ENCODE data around the gene AGO4. TPM values are rescaled to one million over a fixed set of nuclear protein-coding genes. Genes with fewer than 3 reads are reported as not detected.

The AGO4 gene
- polyA plus RNA-seq, 1 donor (not counting 4 experiments of a cell fraction or from before 2014, with no cell fraction given), result 5.2 TPM

DNA sequence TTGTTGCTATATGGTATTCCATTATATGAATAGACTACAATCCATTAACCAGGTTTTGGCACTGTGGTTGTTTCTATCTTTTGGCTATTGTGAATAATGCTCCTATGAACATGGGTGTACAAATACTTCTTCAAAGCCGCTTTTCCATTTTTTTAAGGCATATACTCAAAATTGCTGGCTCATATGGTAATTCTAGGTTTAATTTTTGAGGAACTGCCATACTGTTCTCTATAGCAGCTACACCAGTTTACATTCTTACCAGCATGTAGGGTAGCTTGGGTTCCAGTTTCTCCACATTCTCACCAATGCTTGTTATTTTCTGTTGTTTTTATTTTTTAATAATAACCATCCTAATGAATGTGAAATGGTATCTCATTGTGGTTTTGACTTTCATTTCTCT, 55.3 kb downstream of the AGO4 start:
- dilution Hi-C loops (cut with MboI; ENCODE audit: extremely low pct_ligation_motif_present, low sequenced_read_pairs), result no loop called here
- H3K9me3 ChIP-seq (ENCODE audit: control insufficient read depth, low read depth, low read length), result no peaks in the 10 kb centered on the region
- H3K36me3 ChIP-seq (ENCODE audit: control insufficient read depth in 2 of 2, extremely low read depth in 1 of 2, insufficient read depth in 2 of 2, low read length in 2 of 2), result no peaks in the 10 kb centered on the region
- FAIRE-seq (no peak), DNase-seq (ENCODE audit: low read depth, low spot score) (no peak)
- no peak overlapping the region for H3K27ac ChIP-seq (ENCODE audit: control insufficient read depth, insufficient read depth, low read length)
- no peaks in the 10 kb centered on the region for H3K4me1 ChIP-seq (ENCODE audit: control insufficient read depth, extremely low read depth, insufficient read depth, low read length)
- H3K9ac ChIP-seq (ENCODE audit: control insufficient read depth, extremely low read depth, insufficient read depth, low read length), result no peak overlapping the region
- no peaks in the 10 kb centered on the region for H4K20me1 ChIP-seq (ENCODE audit: control insufficient read depth, extremely low read depth, insufficient read depth, low read length)
- no peaks in the 10 kb centered on the region for H3K27me3 ChIP-seq (ENCODE audit: control insufficient read depth, extremely low read depth, insufficient read depth, low read length)
- H2AFZ ChIP-seq (ENCODE audit: control insufficient read depth, low read length), result no peak overlapping the region
- no peak for TF ChIP-seq EZH2 (IDR thresholded peaks at IDR 0.05; ENCODE audit: low read length)
- no peaks in the 10 kb centered on the region for H3K9me1 ChIP-seq (ENCODE audit: control insufficient read depth, extremely low read depth, insufficient read depth, low read length)
- no peaks in the 10 kb centered on the region for H3K79me2 ChIP-seq (ENCODE audit: control insufficient read depth, insufficient read depth, low read length)
- no peak overlapping the region for H3K4me2 ChIP-seq (ENCODE audit: control insufficient read depth, extremely low read depth, insufficient read depth, low read depth, low read length)
- no peak overlapping the region for H3K4me3 ChIP-seq (ENCODE audit: control insufficient read depth in 2 of 3, extremely low read depth in 1 of 3, insufficient read depth in 2 of 3, low read depth in 1 of 3, low read length in 3 of 3)

DNA sequence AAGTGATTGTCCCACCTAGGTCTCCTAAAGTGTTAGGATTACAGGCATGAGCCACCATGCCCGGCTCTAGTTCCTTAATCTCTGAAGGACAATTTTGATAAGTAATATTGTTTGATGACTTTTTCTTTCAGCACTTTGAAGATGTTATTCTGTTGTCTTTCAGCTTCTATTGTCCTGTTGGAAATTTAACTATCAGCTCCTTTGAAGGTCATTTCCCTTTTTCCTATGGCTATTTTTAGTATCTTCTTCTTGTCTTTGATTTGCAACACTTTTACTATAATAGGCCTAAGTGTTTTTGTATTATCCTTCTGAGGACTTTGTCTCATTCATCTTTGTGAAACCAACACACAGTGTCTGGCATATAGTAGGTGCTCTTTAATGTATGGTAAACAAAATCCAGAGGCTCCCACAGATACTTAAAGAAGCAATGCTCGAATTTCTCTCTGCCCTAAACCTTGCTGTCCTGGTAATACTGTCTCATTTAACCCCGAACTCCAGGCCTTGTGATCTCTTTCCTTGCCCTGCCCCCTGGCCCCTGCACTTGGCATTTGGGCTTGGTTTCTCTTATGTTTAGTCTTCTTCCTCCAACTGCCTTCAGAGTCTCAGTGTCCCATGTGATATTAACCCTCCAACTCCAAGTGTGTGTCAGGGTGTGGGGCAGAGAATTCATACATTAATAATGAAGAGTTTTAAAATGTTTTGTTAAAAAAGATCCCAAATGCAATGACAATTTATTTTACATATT, 56.2 kb downstream of the AGO4 start:
- no peak overlapping the region for H3K27ac ChIP-seq (ENCODE audit: control insufficient read depth, insufficient read depth, low read length)
- no peaks in the 10 kb centered on the region for H3K27me3 ChIP-seq (ENCODE audit: control insufficient read depth, extremely low read depth, insufficient read depth, low read length)
- H3K9me3 ChIP-seq (ENCODE audit: control insufficient read depth, low read depth, low read length), result no peaks in the 10 kb centered on the region
- TF ChIP-seq EZH2 (IDR thresholded peaks at IDR 0.05; ENCODE audit: low read length), result no peak
- TF ChIP-seq, protein P1, sequence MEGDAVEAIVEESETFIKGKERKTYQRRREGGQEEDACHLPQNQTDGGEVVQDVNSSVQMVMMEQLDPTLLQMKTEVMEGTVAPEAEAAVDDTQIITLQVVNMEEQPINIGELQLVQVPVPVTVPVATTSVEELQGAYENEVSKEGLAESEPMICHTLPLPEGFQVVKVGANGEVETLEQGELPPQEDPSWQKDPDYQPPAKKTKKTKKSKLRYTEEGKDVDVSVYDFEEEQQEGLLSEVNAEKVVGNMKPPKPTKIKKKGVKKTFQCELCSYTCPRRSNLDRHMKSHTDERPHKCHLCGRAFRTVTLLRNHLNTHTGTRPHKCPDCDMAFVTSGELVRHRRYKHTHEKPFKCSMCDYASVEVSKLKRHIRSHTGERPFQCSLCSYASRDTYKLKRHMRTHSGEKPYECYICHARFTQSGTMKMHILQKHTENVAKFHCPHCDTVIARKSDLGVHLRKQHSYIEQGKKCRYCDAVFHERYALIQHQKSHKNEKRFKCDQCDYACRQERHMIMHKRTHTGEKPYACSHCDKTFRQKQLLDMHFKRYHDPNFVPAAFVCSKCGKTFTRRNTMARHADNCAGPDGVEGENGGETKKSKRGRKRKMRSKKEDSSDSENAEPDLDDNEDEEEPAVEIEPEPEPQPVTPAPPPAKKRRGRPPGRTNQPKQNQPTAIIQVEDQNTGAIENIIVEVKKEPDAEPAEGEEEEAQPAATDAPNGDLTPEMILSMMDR (optimal IDR thresholded peaks at IDR 0.05 in 1 of 3, IDR thresholded peaks at IDR 0.05 in 1 of 3, conservative IDR thresholded peaks at IDR 0.05 in 1 of 3; ENCODE audit: extremely low read depth in 1 of 3, insufficient read depth in 2 of 3, low read length in 3 of 3), result no peak
- H3K4me2 ChIP-seq (ENCODE audit: control insufficient read depth, extremely low read depth, insufficient read depth, low read depth, low read length), result no peak overlapping the region
- dilution Hi-C loops (cut with MboI; ENCODE audit: extremely low pct_ligation_motif_present, low sequenced_read_pairs), result no loop called here
- no peak overlapping the region for H3K9ac ChIP-seq (ENCODE audit: control insufficient read depth, extremely low read depth, insufficient read depth, low read length)
- DNase-seq (ENCODE audit: low read depth, low spot score) (no peak), FAIRE-seq (no peak)
- H3K4me1 ChIP-seq (ENCODE audit: control insufficient read depth, extremely low read depth, insufficient read depth, low read length), result no peaks in the 10 kb centered on the region
- H4K20me1 ChIP-seq (ENCODE audit: control insufficient read depth, extremely low read depth, insufficient read depth, low read length), result no peaks in the 10 kb centered on the region
- no peaks in the 10 kb centered on the region for H3K79me2 ChIP-seq (ENCODE audit: control insufficient read depth, insufficient read depth, low read length)
- no peak overlapping the region for H3K4me3 ChIP-seq (ENCODE audit: control insufficient read depth in 2 of 3, extremely low read depth in 1 of 3, insufficient read depth in 2 of 3, low read depth in 1 of 3, low read length in 3 of 3)
- H3K9me1 ChIP-seq (ENCODE audit: control insufficient read depth, extremely low read depth, insufficient read depth, low read length), result no peaks in the 10 kb centered on the region
- no peaks in the 10 kb centered on the region for H3K36me3 ChIP-seq (ENCODE audit: control insufficient read depth in 2 of 2, extremely low read depth in 1 of 2, insufficient read depth in 2 of 2, low read length in 2 of 2)
- no peak overlapping the region for H2AFZ ChIP-seq (ENCODE audit: control insufficient read depth, low read length)

DNA sequence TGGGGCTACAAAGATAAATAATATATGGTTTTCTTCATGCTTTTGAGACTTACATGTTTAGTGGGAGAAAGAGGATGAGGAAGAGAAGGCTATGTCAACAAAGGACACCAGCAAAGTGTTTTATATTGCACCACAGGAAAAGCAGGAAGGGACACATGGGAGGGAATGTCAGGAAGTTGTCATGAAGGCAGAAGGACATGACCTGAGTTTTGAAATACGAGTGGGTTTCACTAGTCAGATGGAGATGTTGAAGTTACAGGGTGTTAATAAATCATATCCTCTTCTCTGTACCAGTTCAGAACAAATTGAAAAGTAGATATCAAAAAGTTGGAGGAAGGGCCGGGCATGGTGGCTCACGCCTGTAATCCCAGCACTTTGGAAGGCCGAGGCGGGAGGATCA, 57.0 kb downstream of the AGO4 start:
- no peak overlapping the region for H3K9ac ChIP-seq (ENCODE audit: control insufficient read depth, extremely low read depth, insufficient read depth, low read length)
- DNase-seq (ENCODE audit: low read depth, low spot score), result no peak
- TF ChIP-seq, protein P1 (optimal IDR thresholded peaks at IDR 0.05 in 1 of 3, IDR thresholded peaks at IDR 0.05 in 1 of 3, conservative IDR thresholded peaks at IDR 0.05 in 1 of 3; ENCODE audit: extremely low read depth in 1 of 3, insufficient read depth in 2 of 3, low read length in 3 of 3), result no peak
- no peak for TF ChIP-seq EZH2 (IDR thresholded peaks at IDR 0.05; ENCODE audit: low read length)
- dilution Hi-C loops (cut with MboI; ENCODE audit: extremely low pct_ligation_motif_present, low sequenced_read_pairs), result no loop called here
- H3K36me3 ChIP-seq (ENCODE audit: control insufficient read depth in 2 of 2, extremely low read depth in 1 of 2, insufficient read depth in 2 of 2, low read length in 2 of 2), result no peaks in the 10 kb centered on the region
- no peaks in the 10 kb centered on the region for H3K9me3 ChIP-seq (ENCODE audit: control insufficient read depth, low read depth, low read length)
- no peaks in the 10 kb centered on the region for H3K79me2 ChIP-seq (ENCODE audit: control insufficient read depth, insufficient read depth, low read length)
- no peak for FAIRE-seq
- H3K4me3 ChIP-seq (ENCODE audit: control insufficient read depth in 2 of 3, extremely low read depth in 1 of 3, insufficient read depth in 2 of 3, low read depth in 1 of 3, low read length in 3 of 3), result no peak overlapping the region
- H4K20me1 ChIP-seq (ENCODE audit: control insufficient read depth, extremely low read depth, insufficient read depth, low read length), result no peaks in the 10 kb centered on the region
- H3K27ac ChIP-seq (ENCODE audit: control insufficient read depth, insufficient read depth, low read length), result no peak overlapping the region
- no peaks in the 10 kb centered on the region for H3K9me1 ChIP-seq (ENCODE audit: control insufficient read depth, extremely low read depth, insufficient read depth, low read length)
- no peak overlapping the region for H3K4me2 ChIP-seq (ENCODE audit: control insufficient read depth, extremely low read depth, insufficient read depth, low read depth, low read length)
- no peak overlapping the region for H2AFZ ChIP-seq (ENCODE audit: control insufficient read depth, low read length)
- no peaks in the 10 kb centered on the region for H3K4me1 ChIP-seq (ENCODE audit: control insufficient read depth, extremely low read depth, insufficient read depth, low read length)
- no peaks in the 10 kb centered on the region for H3K27me3 ChIP-seq (ENCODE audit: control insufficient read depth, extremely low read depth, insufficient read depth, low read length)
